ENCODE results near the gene POLR2J.
"Not testable (repeated sequence)": the region's sequence is repeated elsewhere in the genome, so short reads cannot be mapped to it uniquely, and the experiment has no call there.

POLR2J gene

DNA sequence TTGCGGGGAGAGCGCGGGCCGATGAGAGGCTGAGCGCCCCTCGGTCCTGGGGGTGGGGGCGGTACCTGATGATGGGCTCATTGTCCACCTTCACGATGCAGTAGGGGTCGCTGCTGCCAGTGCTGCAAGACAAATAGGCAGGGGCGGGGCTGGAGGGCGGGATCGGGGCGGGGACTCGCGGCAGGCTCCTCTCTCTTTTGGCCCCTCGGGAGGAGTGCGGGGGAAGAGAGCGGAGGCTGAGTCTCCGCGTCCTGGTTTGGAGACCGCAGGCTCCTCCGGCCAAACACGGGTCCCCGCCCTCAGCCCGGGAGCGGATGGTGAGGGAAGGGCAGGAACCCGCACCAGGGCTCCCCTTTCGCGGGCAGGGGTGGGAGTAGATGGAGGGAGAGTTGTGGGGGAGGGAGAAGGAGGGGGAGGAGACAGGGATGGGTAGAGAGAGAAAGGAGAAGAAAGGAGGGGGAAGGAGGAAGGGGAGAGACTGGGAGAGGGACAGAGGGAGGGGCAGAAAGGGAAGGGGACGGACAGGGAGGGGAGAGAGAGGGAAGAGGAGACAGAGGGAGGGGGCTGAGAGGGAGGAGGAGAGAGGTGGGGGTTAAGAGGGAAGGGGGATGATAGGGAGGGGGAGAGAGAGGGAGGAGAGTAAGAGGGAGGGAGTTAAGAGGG is 33.3 kb upstream of the POLR2J start:
- peak; percentile 62 for ATAC-seq (ENCODE audit: low read depth)
- not testable (repeated sequence) for H3K27me3 ChIP-seq (ENCODE audit: insufficient read depth, poor library complexity, severe bottlenecking); H3K9me3 ChIP-seq (ENCODE audit: severe bottlenecking); H3K27ac ChIP-seq (ENCODE audit: poor library complexity, severe bottlenecking); H3K36me3 ChIP-seq (ENCODE audit: low read depth); H3K4me3 ChIP-seq (ENCODE audit: severe bottlenecking); DNase-seq (ENCODE audit: low spot score); H3K4me1 ChIP-seq (ENCODE audit: insufficient read depth, poor library complexity, severe bottlenecking)

DNA sequence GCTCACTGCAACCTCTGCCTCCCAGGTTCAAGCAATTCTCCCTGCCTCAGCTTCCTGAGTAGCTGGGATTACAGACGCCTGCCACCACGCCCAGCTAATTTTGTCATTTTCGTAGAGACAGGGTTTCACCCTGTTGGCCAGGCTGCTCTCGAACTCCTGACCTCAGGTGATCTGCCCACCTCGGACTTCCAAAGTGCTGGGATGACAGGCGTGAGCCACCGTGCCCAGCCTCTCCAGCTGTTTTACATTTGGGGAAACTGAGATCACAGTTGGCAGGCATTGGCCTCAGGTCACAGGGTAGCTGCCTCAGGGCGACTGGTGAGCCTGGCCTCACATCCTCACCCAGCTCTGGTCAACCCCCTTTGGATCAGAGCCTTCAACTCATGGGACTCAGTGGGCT is 31.9 kb upstream of the POLR2J start:
- not testable (repeated sequence) for H3K4me3 ChIP-seq (ENCODE audit: severe bottlenecking); H3K36me3 ChIP-seq (ENCODE audit: low read depth); H3K27ac ChIP-seq (ENCODE audit: poor library complexity, severe bottlenecking); ATAC-seq (ENCODE audit: low read depth); H3K4me1 ChIP-seq (ENCODE audit: insufficient read depth, poor library complexity, severe bottlenecking); H3K9me3 ChIP-seq (ENCODE audit: severe bottlenecking); H3K27me3 ChIP-seq (ENCODE audit: insufficient read depth, poor library complexity, severe bottlenecking)
- DNase-seq (ENCODE audit: low spot score) = peak; percentile 2

DNA sequence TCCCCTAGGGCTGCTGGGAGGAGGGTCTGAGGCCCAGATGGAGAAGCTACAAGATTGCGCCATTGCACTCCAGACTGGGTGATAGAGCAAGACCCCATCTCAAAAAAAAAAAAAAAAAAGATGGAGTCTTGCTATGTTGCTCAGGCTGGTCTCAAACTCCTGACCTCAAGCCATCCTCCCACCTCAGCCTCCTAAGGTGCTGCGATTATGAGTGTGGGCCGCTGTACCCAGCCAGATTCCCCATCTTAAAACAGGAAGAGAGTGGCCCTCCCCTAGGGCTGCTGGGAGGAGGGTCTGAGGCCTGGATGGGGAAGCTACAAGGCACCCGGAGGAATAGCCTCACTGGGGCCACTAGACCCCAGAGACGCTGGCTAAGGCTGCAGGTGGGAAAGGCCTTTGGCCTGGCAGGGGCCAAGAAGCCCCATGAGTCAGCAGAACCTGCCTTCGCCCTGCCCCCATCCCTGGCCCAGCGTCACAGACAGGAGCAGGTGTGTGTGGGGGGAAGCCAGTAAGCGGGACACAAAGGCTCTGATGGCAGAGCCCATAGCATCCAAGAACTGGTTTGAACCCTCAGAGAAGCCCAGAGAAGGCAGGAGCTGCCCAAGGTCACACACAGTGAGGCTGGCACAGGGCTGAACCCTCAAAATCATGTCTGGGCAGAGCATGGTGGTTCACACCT is 28.8 kb upstream of the POLR2J start:
- H3K36me3 ChIP-seq (ENCODE audit: low read depth); H3K27ac ChIP-seq (ENCODE audit: poor library complexity, severe bottlenecking); ATAC-seq (ENCODE audit: low read depth); H3K9me3 ChIP-seq (ENCODE audit: severe bottlenecking); H3K27me3 ChIP-seq (ENCODE audit: insufficient read depth, poor library complexity, severe bottlenecking); H3K4me1 ChIP-seq (ENCODE audit: insufficient read depth, poor library complexity, severe bottlenecking); H3K4me3 ChIP-seq (ENCODE audit: severe bottlenecking): not testable (repeated sequence)
- DNase-seq (ENCODE audit: low spot score) = peak; percentile 32

GRCh38 chr7:102505298-102506185 is 26.8 kb upstream of the POLR2J start:
- H3K27ac ChIP-seq (ENCODE audit: poor library complexity, severe bottlenecking); H3K36me3 ChIP-seq (ENCODE audit: low read depth); H3K4me1 ChIP-seq (ENCODE audit: insufficient read depth, poor library complexity, severe bottlenecking); H3K4me3 ChIP-seq (ENCODE audit: severe bottlenecking); H3K27me3 ChIP-seq (ENCODE audit: insufficient read depth, poor library complexity, severe bottlenecking); H3K9me3 ChIP-seq (ENCODE audit: severe bottlenecking): not testable (repeated sequence)
- ATAC-seq (ENCODE audit: low read depth) (peak; percentile 91), DNase-seq (ENCODE audit: low spot score) (peak; percentile 27)

- DNase-seq (ENCODE audit: low spot score); H3K4me3 ChIP-seq (ENCODE audit: severe bottlenecking); H3K27me3 ChIP-seq (ENCODE audit: insufficient read depth, poor library complexity, severe bottlenecking); H3K36me3 ChIP-seq (ENCODE audit: low read depth); H3K4me1 ChIP-seq (ENCODE audit: insufficient read depth, poor library complexity, severe bottlenecking); H3K9me3 ChIP-seq (ENCODE audit: severe bottlenecking); ATAC-seq (ENCODE audit: low read depth); H3K27ac ChIP-seq (ENCODE audit: poor library complexity, severe bottlenecking): not testable (repeated sequence)
Observed at GRCh38 chr7:102503141-102503540, 24.4 kb upstream of the POLR2J start.

DNA sequence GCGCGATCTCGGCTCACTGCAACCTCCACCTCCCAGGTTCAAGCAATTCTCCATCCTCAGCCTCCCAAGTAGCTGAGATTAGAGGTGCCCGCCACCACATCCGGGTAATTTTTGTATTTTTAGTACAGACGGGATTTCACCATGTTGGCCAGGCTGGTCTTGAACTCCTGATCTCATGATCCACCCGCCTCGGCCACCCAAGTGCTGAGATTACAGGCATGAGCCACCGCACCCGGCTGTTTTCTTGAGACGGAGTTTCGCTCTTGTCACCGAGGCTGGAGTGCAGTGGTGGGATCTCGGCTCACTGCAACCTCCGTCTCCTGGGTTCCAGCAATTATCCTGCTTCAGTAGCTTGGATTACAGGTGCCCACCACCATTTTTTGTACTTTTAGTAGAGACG is 19.6 kb upstream of the POLR2J start:
- not testable (repeated sequence) for ATAC-seq (ENCODE audit: low read depth); DNase-seq (ENCODE audit: low spot score)

GRCh38 chr7:102497308-102497707 is 18.6 kb upstream of the POLR2J start:
- not testable (repeated sequence) for H3K9me3 ChIP-seq (ENCODE audit: severe bottlenecking); H3K27me3 ChIP-seq (ENCODE audit: insufficient read depth, poor library complexity, severe bottlenecking); H3K27ac ChIP-seq (ENCODE audit: poor library complexity, severe bottlenecking); H3K36me3 ChIP-seq (ENCODE audit: low read depth); ATAC-seq (ENCODE audit: low read depth); H3K4me1 ChIP-seq (ENCODE audit: insufficient read depth, poor library complexity, severe bottlenecking); DNase-seq (ENCODE audit: low spot score); H3K4me3 ChIP-seq (ENCODE audit: severe bottlenecking)

More for the DNA sequence above, 19.6 kb upstream of the POLR2J start:
- not testable (repeated sequence) for H3K4me1 ChIP-seq (ENCODE audit: insufficient read depth, poor library complexity, severe bottlenecking); H3K27ac ChIP-seq (ENCODE audit: poor library complexity, severe bottlenecking); H3K9me3 ChIP-seq (ENCODE audit: severe bottlenecking); H3K36me3 ChIP-seq (ENCODE audit: low read depth); H3K4me3 ChIP-seq (ENCODE audit: severe bottlenecking); H3K27me3 ChIP-seq (ENCODE audit: insufficient read depth, poor library complexity, severe bottlenecking)

GRCh38 chr7:102496861-102497260 is 18.1 kb upstream of the POLR2J start:
- H3K4me3 ChIP-seq (ENCODE audit: severe bottlenecking); H3K27ac ChIP-seq (ENCODE audit: poor library complexity, severe bottlenecking); H3K27me3 ChIP-seq (ENCODE audit: insufficient read depth, poor library complexity, severe bottlenecking); DNase-seq (ENCODE audit: low spot score); H3K4me1 ChIP-seq (ENCODE audit: insufficient read depth, poor library complexity, severe bottlenecking); H3K36me3 ChIP-seq (ENCODE audit: low read depth); ATAC-seq (ENCODE audit: low read depth); H3K9me3 ChIP-seq (ENCODE audit: severe bottlenecking): not testable (repeated sequence)

DNA sequence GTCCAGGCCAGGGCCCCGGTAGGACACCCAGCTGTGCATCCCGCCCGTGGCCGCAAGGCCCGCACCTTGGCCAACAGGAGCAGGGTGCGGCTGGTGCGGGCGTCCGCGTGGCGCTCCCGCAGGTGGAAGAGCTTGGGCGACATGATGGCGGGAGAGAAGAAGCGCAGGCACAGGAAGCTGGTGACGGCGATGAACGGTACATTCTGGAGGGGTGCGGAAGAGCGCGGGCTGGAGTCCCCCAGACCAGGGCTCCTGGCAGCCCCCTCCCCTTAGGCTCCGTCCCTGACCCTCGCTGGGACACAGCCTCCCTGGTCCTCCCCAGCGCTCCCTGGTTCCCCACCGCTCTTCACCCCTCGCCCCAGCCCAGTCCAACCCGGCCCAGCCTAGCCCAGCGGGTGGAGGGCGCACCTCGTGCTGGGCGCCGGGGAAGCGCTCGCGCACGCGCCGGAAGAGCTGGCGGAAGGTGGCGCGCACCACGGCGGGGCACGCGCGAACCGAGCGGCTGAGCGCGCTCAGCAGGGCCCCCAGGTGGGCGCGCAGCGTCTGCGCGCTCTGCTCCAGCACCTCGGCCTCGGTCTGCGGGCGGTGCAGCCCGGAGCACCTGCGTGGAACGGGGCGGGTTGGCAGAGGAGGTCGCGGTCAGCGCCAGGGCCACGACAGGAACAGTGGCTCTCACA is 15.9 kb upstream of the POLR2J start:
- not testable (repeated sequence) for H3K27ac ChIP-seq (ENCODE audit: poor library complexity, severe bottlenecking); H3K27me3 ChIP-seq (ENCODE audit: insufficient read depth, poor library complexity, severe bottlenecking); H3K9me3 ChIP-seq (ENCODE audit: severe bottlenecking); H3K36me3 ChIP-seq (ENCODE audit: low read depth); DNase-seq (ENCODE audit: low spot score); H3K4me3 ChIP-seq (ENCODE audit: severe bottlenecking); H3K4me1 ChIP-seq (ENCODE audit: insufficient read depth, poor library complexity, severe bottlenecking)
- ATAC-seq (ENCODE audit: low read depth) = peak; percentile 29

- H3K4me3 ChIP-seq (ENCODE audit: severe bottlenecking); H3K4me1 ChIP-seq (ENCODE audit: insufficient read depth, poor library complexity, severe bottlenecking); H3K27me3 ChIP-seq (ENCODE audit: insufficient read depth, poor library complexity, severe bottlenecking); DNase-seq (ENCODE audit: low spot score); H3K9me3 ChIP-seq (ENCODE audit: severe bottlenecking); H3K27ac ChIP-seq (ENCODE audit: poor library complexity, severe bottlenecking); ATAC-seq (ENCODE audit: low read depth); H3K36me3 ChIP-seq (ENCODE audit: low read depth): not testable (repeated sequence)
Observed at GRCh38 chr7:102494026-102494425, 15.3 kb upstream of the POLR2J start.

Measured in RWPE2 (cell line).